Measurements from ENCODE around the gene RBPJ. TPM values are rescaled to one million over a fixed set of nuclear protein-coding genes. Genes with fewer than 3 reads are reported as not detected.

The RBPJ gene
- total RNA-seq, 1 donor from 2014 or later = 118 TPM

GRCh38 chr4:26360273-26360672 lies 39.5 kb downstream of the RBPJ start:
- Histone ChIP-seq H3K4me1 (peaks cover 25% of the 10 kb centered on the region), H3K36me3 (no peaks in the 10 kb centered on the region), H3K27me3 (ENCODE audit: low read depth) (no peaks in the 10 kb centered on the region), H3K27ac (no peak overlapping the region), H3K9me3 (no peaks in the 10 kb centered on the region), H3K4me3 (no peak overlapping the region)
- TF ChIP-seq, protein P1, sequence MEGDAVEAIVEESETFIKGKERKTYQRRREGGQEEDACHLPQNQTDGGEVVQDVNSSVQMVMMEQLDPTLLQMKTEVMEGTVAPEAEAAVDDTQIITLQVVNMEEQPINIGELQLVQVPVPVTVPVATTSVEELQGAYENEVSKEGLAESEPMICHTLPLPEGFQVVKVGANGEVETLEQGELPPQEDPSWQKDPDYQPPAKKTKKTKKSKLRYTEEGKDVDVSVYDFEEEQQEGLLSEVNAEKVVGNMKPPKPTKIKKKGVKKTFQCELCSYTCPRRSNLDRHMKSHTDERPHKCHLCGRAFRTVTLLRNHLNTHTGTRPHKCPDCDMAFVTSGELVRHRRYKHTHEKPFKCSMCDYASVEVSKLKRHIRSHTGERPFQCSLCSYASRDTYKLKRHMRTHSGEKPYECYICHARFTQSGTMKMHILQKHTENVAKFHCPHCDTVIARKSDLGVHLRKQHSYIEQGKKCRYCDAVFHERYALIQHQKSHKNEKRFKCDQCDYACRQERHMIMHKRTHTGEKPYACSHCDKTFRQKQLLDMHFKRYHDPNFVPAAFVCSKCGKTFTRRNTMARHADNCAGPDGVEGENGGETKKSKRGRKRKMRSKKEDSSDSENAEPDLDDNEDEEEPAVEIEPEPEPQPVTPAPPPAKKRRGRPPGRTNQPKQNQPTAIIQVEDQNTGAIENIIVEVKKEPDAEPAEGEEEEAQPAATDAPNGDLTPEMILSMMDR (IDR thresholded peaks at IDR 0.05) = no peak
- intact Hi-C loops (cut with DNase I) = no loop called here
- ATAC-seq (no peak), DNase-seq (no peak)

DNA sequence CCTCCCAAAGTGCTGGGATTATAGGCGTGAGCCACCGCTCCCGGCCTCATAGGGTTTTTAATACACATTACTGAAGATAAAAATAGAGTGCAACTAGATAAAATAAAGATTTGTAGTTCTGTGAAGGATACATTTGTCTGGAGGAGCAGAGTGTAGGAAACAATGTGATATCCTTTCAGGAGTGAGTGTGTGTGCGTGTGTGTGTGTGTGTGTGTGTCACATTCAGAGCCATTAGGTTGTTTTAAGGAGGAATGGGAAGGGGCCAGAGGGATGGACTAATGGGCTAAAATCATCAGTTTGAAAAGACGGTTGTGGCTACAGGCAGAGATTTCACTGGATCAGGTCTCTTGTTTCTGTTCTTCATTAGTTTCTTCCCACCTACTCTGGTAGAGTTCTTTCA lies 40.0 kb downstream of the RBPJ start:
- H3K27ac ChIP-seq = no peak overlapping the region
- ATAC-seq (no peak), DNase-seq (no peak)
- no peaks in the 10 kb centered on the region for H3K27me3 ChIP-seq (ENCODE audit: low read depth)
- intact Hi-C loops (cut with DNase I) = no loop called here
- H3K36me3 ChIP-seq = no peaks in the 10 kb centered on the region
- H3K4me3 ChIP-seq = no peak overlapping the region
- peaks cover 19% of the 10 kb centered on the region for H3K4me1 ChIP-seq
- no peaks in the 10 kb centered on the region for H3K9me3 ChIP-seq
- TF ChIP-seq, protein P1 (IDR thresholded peaks at IDR 0.05) = no peak

- DNase-seq (no peak), ATAC-seq (no peak)
- TF ChIP-seq, protein P1 (IDR thresholded peaks at IDR 0.05) = no peak
- Histone ChIP-seq H3K9me3 (no peaks in the 10 kb centered on the region), H3K4me3 (no peak overlapping the region), H3K36me3 (no peaks in the 10 kb centered on the region), H3K4me1 (peaks cover 15% of the 10 kb centered on the region), H3K27me3 (ENCODE audit: low read depth) (no peaks in the 10 kb centered on the region), H3K27ac (no peak overlapping the region)
- intact Hi-C loops (cut with DNase I) = no loop called here
These were observed 40.5 kb downstream of the RBPJ start for GRCh38 chr4:26361297-26361696.

GRCh38 chr4:26362745-26363439 lies 42.1 kb downstream of the RBPJ start:
- TF ChIP-seq, protein P1 (IDR thresholded peaks at IDR 0.05) = no peak
- Histone ChIP-seq H3K27ac (no peak overlapping the region), H3K4me3 (no peak overlapping the region), H3K9me3 (no peaks in the 10 kb centered on the region), H3K36me3 (peaks cover 5% of the 10 kb centered on the region), H3K4me1 (peaks cover 8% of the 10 kb centered on the region), H3K27me3 (ENCODE audit: low read depth) (no peaks in the 10 kb centered on the region)
- intact Hi-C loops (cut with DNase I) = no loop called here
- no peak for ATAC-seq
- no peak for DNase-seq

- Histone ChIP-seq H3K36me3 (peaks cover 5% of the 10 kb centered on the region), H3K27ac (no peak overlapping the region), H3K4me3 (no peak overlapping the region), H3K4me1 (peaks cover 8% of the 10 kb centered on the region), H3K9me3 (no peaks in the 10 kb centered on the region), H3K27me3 (ENCODE audit: low read depth) (no peaks in the 10 kb centered on the region)
- TF ChIP-seq, protein P1 (IDR thresholded peaks at IDR 0.05) = no peak
- no peak for ATAC-seq
- DNase-seq = no peak
- intact Hi-C loops (cut with DNase I) = no loop called here
These were observed 44.8 kb downstream of the RBPJ start for GRCh38 chr4:26365537-26366150.
